H9 (cell line): ENCODE results near the gene GRK1. TPM values are rescaled to one million over a fixed set of nuclear protein-coding genes. Genes with fewer than 3 reads are reported as not detected.
A peak's percentile ranks its signal among the peaks of the same experiment; 100 is the strongest.

Experiments used
- DNase-seq: peaks from one replicate; pipeline ENCODE4 v3.0.0-alpha.2; 2017
- H2AFZ ChIP-seq: one replicate; pipeline ENCODE4 v1.6.1; 2013; ENCODE audit warnings: mild to moderate bottlenecking, low read length, control low read depth, moderate library complexity
- H2AK5ac ChIP-seq: 2 replicates; pipeline ENCODE4 v1.6.1; 2013; ENCODE audit warnings: low read length, control low read depth, mixed read lengths; ENCODE audit not compliant: insufficient read length
- H2BK120ac ChIP-seq: one replicate; pipeline ENCODE4 v1.6.1; 2013; ENCODE audit warnings: low read depth, mild to moderate bottlenecking, low read length, control low read depth, inconsistent platforms; ENCODE audit not compliant: poor library complexity, severe bottlenecking
- H2BK12ac ChIP-seq: 2 replicates; pipeline ENCODE4 v1.6.1; 2013; ENCODE audit warnings: low read length, control low read depth, mixed read lengths, low read depth; ENCODE audit not compliant: insufficient read length
- H2BK15ac ChIP-seq: 2 replicates; pipeline ENCODE4 v1.6.1; 2013; ENCODE audit warnings: low read depth, low read length, control low read depth
- H2BK20ac ChIP-seq: one replicate; pipeline ENCODE4 v1.6.1; 2013; ENCODE audit warnings: low read depth, mild to moderate bottlenecking, low read length, control low read depth, inconsistent platforms; ENCODE audit not compliant: poor library complexity, severe bottlenecking
- H2BK5ac ChIP-seq: 2 replicates; pipeline ENCODE4 v1.6.1; 2013; ENCODE audit warnings: low read length, control low read depth, mixed read lengths; ENCODE audit not compliant: insufficient read length
- H3K14ac ChIP-seq: 2 replicates; pipeline ENCODE4 v1.6.1; 2013; ENCODE audit warnings: low read length, control low read depth; ENCODE audit not compliant: insufficient read depth
- H3K18ac ChIP-seq: 2 replicates; pipeline ENCODE4 v1.6.1; 2013; ENCODE audit warnings: low read depth, mild to moderate bottlenecking, mixed read lengths, low read length, control low read depth; ENCODE audit not compliant: insufficient read length
- H3K23ac ChIP-seq: 2 replicates; pipeline ENCODE4 v1.6.1; 2013; ENCODE audit warnings: low read length, control low read depth, mixed read lengths, low read depth; ENCODE audit not compliant: insufficient read length
- H3K23me2 ChIP-seq: 2 replicates; pipeline ENCODE4 v1.6.1; 2013; ENCODE audit warnings: low read depth, mild to moderate bottlenecking, mixed read lengths, low read length, control low read depth; ENCODE audit not compliant: insufficient read length, poor library complexity, severe bottlenecking
- H3K27ac ChIP-seq: 2 replicates; pipeline ENCODE4 v1.5.1; 2013; ENCODE audit warnings: low read length, control low read depth, mixed read lengths, low read depth; ENCODE audit not compliant: insufficient read length
- H3K27me3 ChIP-seq: 2 replicates; pipeline ENCODE4 v1.6.1; 2013; ENCODE audit warnings: low read length, control low read depth, inconsistent platforms; ENCODE audit not compliant: insufficient read depth
- H3K4ac ChIP-seq: 2 replicates; pipeline ENCODE4 v1.6.1; 2013; ENCODE audit warnings: low read depth, mild to moderate bottlenecking, control low read depth, inconsistent platforms, low read length, moderate library complexity
- H3K4me1 ChIP-seq: 2 replicates; pipeline ENCODE4 v1.6.1; 2013; ENCODE audit warnings: low read length, control low read depth, inconsistent platforms; ENCODE audit not compliant: insufficient read depth
- H3K4me2 ChIP-seq: 2 replicates; pipeline ENCODE4 v1.6.1; 2013; ENCODE audit warnings: low read length, control low read depth, mixed read lengths; ENCODE audit not compliant: insufficient read length, insufficient read depth
- H3K56ac ChIP-seq: 2 replicates; pipeline ENCODE4 v1.6.1; 2013; ENCODE audit warnings: low read depth, mild to moderate bottlenecking, mixed read lengths, low read length, control low read depth; ENCODE audit not compliant: insufficient read length
- H3K79me1 ChIP-seq: 2 replicates; pipeline ENCODE4 v1.6.1; 2013; ENCODE audit warnings: low read depth, mild to moderate bottlenecking, moderate library complexity, low read length, control low read depth, inconsistent platforms; ENCODE audit not compliant: insufficient read depth, poor library complexity, severe bottlenecking
- H3K79me2 ChIP-seq: 2 replicates; pipeline ENCODE4 v1.6.1; 2013; ENCODE audit warnings: low read length, control low read depth, inconsistent platforms; ENCODE audit not compliant: insufficient read depth
- H3K9ac ChIP-seq: 2 replicates; pipeline ENCODE4 v1.6.1; 2013; ENCODE audit warnings: low read length, control low read depth, mixed read lengths; ENCODE audit not compliant: insufficient read length; ENCODE audit errors: extremely low read depth
- H3K9me3 ChIP-seq: one replicate; pipeline ENCODE4 v1.6.1; 2013; ENCODE audit warnings: low read depth, low read length, inconsistent platforms; ENCODE audit not compliant: control insufficient read depth
- H3T11ph ChIP-seq: one replicate; pipeline ENCODE4 v1.6.1; 2013; ENCODE audit warnings: mild to moderate bottlenecking, low read length, control low read depth, inconsistent platforms
- H4K20me1 ChIP-seq: one replicate; pipeline ENCODE4 v1.6.1; 2013; ENCODE audit not compliant: control insufficient read depth, insufficient read length, insufficient read depth
- H4K5ac ChIP-seq: 2 replicates; pipeline ENCODE4 v1.6.1; 2013; ENCODE audit warnings: low read depth, mild to moderate bottlenecking, mixed read lengths, low read length, control low read depth; ENCODE audit not compliant: insufficient read length
- H4K8ac ChIP-seq: replicated peaks from 2 replicates; pipeline ENCODE4 v1.6.1; 2013; ENCODE audit warnings: low read length, control low read depth, mixed read lengths, low read depth; ENCODE audit not compliant: insufficient read length
- H4K91ac ChIP-seq: 2 replicates; pipeline ENCODE4 v1.6.1; 2013; ENCODE audit warnings: low read depth, mild to moderate bottlenecking, moderate library complexity, mixed read lengths, low read length, control low read depth; ENCODE audit not compliant: insufficient read length
- H3K27ac Mint-ChIP-seq, 3 experiments: 2 replicates in 2 of 3; 3 replicates in 1 of 3; pipeline ENCODE4 v1.8.0; 2020 to 2021; ENCODE audit warnings: mixed read lengths in 3 of 3, mild to moderate bottlenecking in 1 of 3, moderate library complexity in 1 of 3
- H3K27me3 Mint-ChIP-seq: 2 replicates; pipeline ENCODE4 v1.8.0; 2021; ENCODE audit warnings: low read depth, mild to moderate bottlenecking, moderate library complexity, mixed read lengths
- H3K36me3 Mint-ChIP-seq, 3 experiments: 2 replicates in 2 of 3; 3 replicates in 1 of 3; pipeline ENCODE4 v1.8.0; 2020 to 2021; ENCODE audit warnings: low read depth in 3 of 3, mixed read lengths in 3 of 3; ENCODE audit not compliant: insufficient read depth in 1 of 3
- H3K4me1 Mint-ChIP-seq, 2 experiments: 2 replicates each; pipeline ENCODE4 v1.8.0; 2020; ENCODE audit warnings: mixed read lengths in 2 of 2
- H3K4me3 Mint-ChIP-seq, 2 experiments: 2 replicates in 1 of 2; 3 replicates in 1 of 2; pipeline ENCODE4 v1.8.0; 2020 to 2021; ENCODE audit warnings: mild to moderate bottlenecking in 2 of 2, mixed read lengths in 2 of 2, moderate library complexity in 1 of 2
- H3K9me3 Mint-ChIP-seq, 2 experiments: 2 replicates in 1 of 2; 3 replicates in 1 of 2; pipeline ENCODE4 v1.8.0; 2020; ENCODE audit warnings: mild to moderate bottlenecking in 2 of 2, mixed read lengths in 2 of 2, moderate library complexity in 1 of 2
- WGBS: extraction: QIAGEN DNeasy Blood & Tissue Kit; methylation state at CpG from one replicate; pipeline ENCODE4 v1.1.7; 2013; ENCODE audit warnings: missing lambda C conversion rate, low lambda C conversion rate, mixed read lengths; ENCODE audit not compliant: insufficient read length; ENCODE audit errors: extremely low coverage; 5-methylcytosine and 5-hydroxymethylcytosine counted together
- total RNA-seq: library from RNA; stranded (reverse); gene quantifications from 2 replicates; pipeline ENCODE4 v1.2.1, GENCODE V29; 2021
- TF ChIP-seq, protein P1 (sequence below): fragments of 200-600 bp; sonication (generic); conservative IDR thresholded peaks from 3 replicates; pipeline ENCODE4 v1.8.0; 2021; ENCODE audit warnings: antibody characterized with exemption, mild to moderate bottlenecking

The GRK1 gene
- total RNA-seq, 1 experiment from 2014 or later = 0.31 TPM

DNA sequence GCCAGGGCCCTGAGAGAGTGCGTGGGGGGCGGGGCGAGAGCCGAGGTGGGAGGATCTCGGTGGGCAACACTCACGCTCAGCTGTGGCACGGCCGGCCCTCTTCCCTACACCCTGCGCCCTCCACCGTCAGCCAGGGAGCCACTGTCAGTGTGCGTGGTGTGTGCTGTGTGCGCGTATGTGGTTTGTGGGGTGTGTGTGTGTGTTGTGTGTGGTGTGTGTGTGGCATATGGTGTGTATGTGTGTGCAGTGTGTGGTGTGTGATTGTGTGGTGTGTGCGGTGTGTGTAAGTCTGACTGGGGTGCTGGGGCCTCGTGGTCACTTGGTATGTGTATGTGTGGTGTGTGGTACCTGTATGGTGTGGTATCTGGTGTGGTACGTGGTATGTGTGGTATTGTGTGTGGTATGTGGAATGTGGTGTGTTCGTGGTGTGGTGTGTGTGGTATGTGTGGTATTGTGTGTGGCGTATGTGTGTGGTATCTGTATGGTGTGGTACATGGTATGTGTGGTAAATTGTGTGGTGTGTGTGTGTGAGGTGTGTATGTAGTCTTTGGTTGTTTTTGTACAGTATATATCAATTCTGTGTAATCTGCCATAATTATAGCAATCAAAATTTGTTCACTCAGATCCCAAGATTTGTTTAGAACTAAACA lies 5.1 kb downstream of the GRK1 start:
- Histone ChIP-seq H3K23ac (no peak overlapping the region), H3K56ac (no peak overlapping the region), H4K20me1 (no peaks in the 10 kb centered on the region), H2BK20ac (no peak overlapping the region), H2BK15ac (no peak overlapping the region), H2AFZ (no peak overlapping the region), H2BK120ac (no peak overlapping the region), H3K9me3 (no peaks in the 10 kb centered on the region), H4K91ac (no peak overlapping the region), H2AK5ac (no peak overlapping the region), H3K27ac (no peak overlapping the region), H3K14ac (no peak overlapping the region; the same call in 1 of the 2 replicates), H3K18ac (no peak overlapping the region), H3K27me3 (no peaks in the 10 kb centered on the region), H3K4me2 (no peak overlapping the region), H3K9ac (no peak overlapping the region), H2BK5ac (no peak overlapping the region), H3K79me2 (no peaks in the 10 kb centered on the region), H4K5ac (no peak overlapping the region), H2BK12ac (no peak overlapping the region), H3K4me1 (no peaks in the 10 kb centered on the region), H3K79me1 (no peaks in the 10 kb centered on the region), H4K8ac (no peak overlapping the region), H3T11ph (no peak overlapping the region), H3K4ac (no peak overlapping the region), H3K23me2 (no peaks in the 10 kb centered on the region)
- TF ChIP-seq, protein P1, sequence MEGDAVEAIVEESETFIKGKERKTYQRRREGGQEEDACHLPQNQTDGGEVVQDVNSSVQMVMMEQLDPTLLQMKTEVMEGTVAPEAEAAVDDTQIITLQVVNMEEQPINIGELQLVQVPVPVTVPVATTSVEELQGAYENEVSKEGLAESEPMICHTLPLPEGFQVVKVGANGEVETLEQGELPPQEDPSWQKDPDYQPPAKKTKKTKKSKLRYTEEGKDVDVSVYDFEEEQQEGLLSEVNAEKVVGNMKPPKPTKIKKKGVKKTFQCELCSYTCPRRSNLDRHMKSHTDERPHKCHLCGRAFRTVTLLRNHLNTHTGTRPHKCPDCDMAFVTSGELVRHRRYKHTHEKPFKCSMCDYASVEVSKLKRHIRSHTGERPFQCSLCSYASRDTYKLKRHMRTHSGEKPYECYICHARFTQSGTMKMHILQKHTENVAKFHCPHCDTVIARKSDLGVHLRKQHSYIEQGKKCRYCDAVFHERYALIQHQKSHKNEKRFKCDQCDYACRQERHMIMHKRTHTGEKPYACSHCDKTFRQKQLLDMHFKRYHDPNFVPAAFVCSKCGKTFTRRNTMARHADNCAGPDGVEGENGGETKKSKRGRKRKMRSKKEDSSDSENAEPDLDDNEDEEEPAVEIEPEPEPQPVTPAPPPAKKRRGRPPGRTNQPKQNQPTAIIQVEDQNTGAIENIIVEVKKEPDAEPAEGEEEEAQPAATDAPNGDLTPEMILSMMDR = no peak
- 87% methylated on average over 3 of the region's 18 CpGs for WGBS
- no peaks in the 10 kb centered on the region for H3K9me3 Mint-ChIP-seq
- no peaks in the 10 kb centered on the region for H3K4me1 Mint-ChIP-seq
- DNase-seq = no peak
- peak overlapping the region in 1 of 3 experiments; percentile 10; a peak in 2 of 7 replicates for H3K27ac Mint-ChIP-seq
- no peaks in the 10 kb centered on the region for H3K27me3 Mint-ChIP-seq
- no peaks in the 10 kb centered on the region; a peak in 1 of 7 replicates for H3K36me3 Mint-ChIP-seq
- H3K4me3 Mint-ChIP-seq = no peak overlapping the region; a peak in 1 of 5 replicates
